ENCODE data around the gene FAM227B.

DNA sequence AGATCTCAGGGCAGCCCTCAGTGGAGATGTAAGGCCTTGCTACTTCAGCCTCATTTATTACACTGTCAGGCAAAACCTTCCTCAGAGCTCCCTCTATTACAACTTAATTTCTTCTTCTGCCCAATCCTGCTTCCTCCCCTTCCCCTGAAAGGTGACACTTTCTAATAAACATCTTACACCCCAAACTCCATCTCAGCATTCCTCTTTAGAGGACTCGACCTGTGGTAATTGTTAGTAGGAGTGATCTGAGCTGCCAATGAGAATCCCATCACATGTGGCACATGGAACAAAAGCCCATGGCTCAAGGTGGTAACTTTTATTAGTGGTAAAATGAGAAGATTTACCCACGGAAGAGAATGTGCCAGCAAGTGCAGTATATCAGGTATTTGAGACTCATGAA is 30.1 kb upstream of the FAM227B start:
- TF ChIP-seq, protein P1, sequence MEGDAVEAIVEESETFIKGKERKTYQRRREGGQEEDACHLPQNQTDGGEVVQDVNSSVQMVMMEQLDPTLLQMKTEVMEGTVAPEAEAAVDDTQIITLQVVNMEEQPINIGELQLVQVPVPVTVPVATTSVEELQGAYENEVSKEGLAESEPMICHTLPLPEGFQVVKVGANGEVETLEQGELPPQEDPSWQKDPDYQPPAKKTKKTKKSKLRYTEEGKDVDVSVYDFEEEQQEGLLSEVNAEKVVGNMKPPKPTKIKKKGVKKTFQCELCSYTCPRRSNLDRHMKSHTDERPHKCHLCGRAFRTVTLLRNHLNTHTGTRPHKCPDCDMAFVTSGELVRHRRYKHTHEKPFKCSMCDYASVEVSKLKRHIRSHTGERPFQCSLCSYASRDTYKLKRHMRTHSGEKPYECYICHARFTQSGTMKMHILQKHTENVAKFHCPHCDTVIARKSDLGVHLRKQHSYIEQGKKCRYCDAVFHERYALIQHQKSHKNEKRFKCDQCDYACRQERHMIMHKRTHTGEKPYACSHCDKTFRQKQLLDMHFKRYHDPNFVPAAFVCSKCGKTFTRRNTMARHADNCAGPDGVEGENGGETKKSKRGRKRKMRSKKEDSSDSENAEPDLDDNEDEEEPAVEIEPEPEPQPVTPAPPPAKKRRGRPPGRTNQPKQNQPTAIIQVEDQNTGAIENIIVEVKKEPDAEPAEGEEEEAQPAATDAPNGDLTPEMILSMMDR (IDR thresholded peaks at IDR 0.05) = no peak
- TF ChIP-seq POLR2AphosphoS5 (IDR thresholded peaks at IDR 0.05) = no peak
